GM12878 (cell line): ENCODE data around the gene DTNBP1. TPM values are rescaled to one million over a fixed set of nuclear protein-coding genes. Genes with fewer than 3 reads are reported as not detected.

ENCODE experiments used
- ATAC-seq: fragments of 200-7000 bp; cut with Tn5 transposase; 3 replicates; pipeline ENCODE4 v1.9.1; 2020; ENCODE audit warnings: mild to moderate bottlenecking, moderate library complexity
- BruUV-seq: library from RNA; stranded (reverse); fragments of 400-500 nt; replicated peaks from 2 replicates; lab custom pipeline; 2021; lab: Mats Ljungman, UMichigan
- CTCF ChIA-PET: fragments of 300-600 bp; sonication (Branson Sonifier 250); formaldehyde crosslinking; extraction: SDS; loops from one replicate; lab custom pipeline; 2021; ENCODE audit warnings: inconsistent platforms; lab: Yijun Ruan, JAX
- POLR2A ChIA-PET: fragments of 350-600 bp; formaldehyde crosslinking; extraction: SDS; loops from one replicate; lab custom pipeline; 2021; ENCODE audit warnings: inconsistent platforms; lab: Charles Lee
- RAD21 ChIA-PET: fragments of 300-600 bp; sonication (Branson Sonifier 250); formaldehyde crosslinking; loops from one replicate; lab custom pipeline; 2023; ENCODE audit warnings: antibody characterized with exemption; ENCODE audit not compliant: unreplicated experiment; lab: Charles Lee
- SMC1A ChIA-PET: fragments of 300-600 bp; sonication (Branson Sonifier 250); formaldehyde crosslinking; loops from one replicate; lab custom pipeline; 2023; ENCODE audit not compliant: unreplicated experiment, uncharacterized antibody; lab: Charles Lee
- DNase-seq: peaks from one replicate; pipeline ENCODE4 v3.0.0-alpha.2; 2011; ENCODE audit warnings: low read depth, low spot score
- FAIRE-seq: peaks from 3 replicates; lab custom pipeline; 2011; peaks lifted over from hg19 to GRCh38; lab: Jason Lieb, UNC
- H2AFZ ChIP-seq: 2 replicates; pipeline ENCODE4 v1.6.0; 2011; ENCODE audit warnings: low read depth, low read length, control low read depth; ENCODE audit not compliant: control insufficient read depth
- H3K27ac ChIP-seq: 2 replicates; pipeline ENCODE4 v1.5.1; 2011; ENCODE audit warnings: control low read depth; ENCODE audit not compliant: control insufficient read depth, insufficient read depth
- H3K27me3 ChIP-seq, 2 experiments: replicated peaks in 1 of 2; 2 replicates each; pipeline versions ENCODE4 v1.6.0 to v1.6.1; 2011; ENCODE audit warnings: low read length in 1 of 2; ENCODE audit not compliant: control insufficient read depth in 2 of 2, insufficient read depth in 2 of 2
- H3K36me3 ChIP-seq, 2 experiments: 2 replicates each; pipeline ENCODE4 v1.5.1; 2011; ENCODE audit warnings: low read length in 1 of 2; ENCODE audit not compliant: control insufficient read depth in 2 of 2, insufficient read depth in 2 of 2
- H3K4me1 ChIP-seq: 2 replicates; pipeline ENCODE4 v1.6.1; 2011; ENCODE audit warnings: mild to moderate bottlenecking, low read length, moderate library complexity, mixed read lengths; ENCODE audit not compliant: control insufficient read depth, insufficient read depth
- H3K4me2 ChIP-seq: 2 replicates; pipeline ENCODE4 v1.6.0; 2011; ENCODE audit warnings: control low read depth; ENCODE audit not compliant: control insufficient read depth, insufficient read depth
- H3K4me3 ChIP-seq: fragments of 200-600 bp; sonication (generic); 2 replicates; pipeline ENCODE4 v1.5.1; 2016
- H3K79me2 ChIP-seq: 2 replicates; pipeline ENCODE4 v1.6.0; 2011; ENCODE audit warnings: low read length; ENCODE audit not compliant: control insufficient read depth, insufficient read depth
- H3K9ac ChIP-seq: 2 replicates; pipeline ENCODE4 v1.8.0; 2011; ENCODE audit warnings: low read length, control low read depth, mixed read lengths; ENCODE audit not compliant: control insufficient read depth, insufficient read depth
- H3K9me3 ChIP-seq: replicated peaks from 3 replicates; pipeline ENCODE4 v1.5.1; 2011; ENCODE audit warnings: mild to moderate bottlenecking, low read length; ENCODE audit not compliant: control insufficient read depth, insufficient read depth
- H4K20me1 ChIP-seq: 2 replicates; pipeline ENCODE4 v1.6.0; 2011; ENCODE audit not compliant: control insufficient read depth, insufficient read depth
- ASH2L ChIP-seq: fragments of 300-600, 200-600 bp; sonication (generic); IDR thresholded peaks from 2 replicates; pipeline ENCODE4 v1.6.1; 2017; ENCODE audit warnings: low read depth, mild to moderate bottlenecking, borderline replicate concordance
- ATF7 ChIP-seq: fragments of 450-650 bp; IDR thresholded peaks from 2 replicates; pipeline ENCODE4 v1.6.1; 2016; ENCODE audit warnings: low read depth, mild to moderate bottlenecking
- BCL3 ChIP-seq: IDR thresholded peaks from 2 replicates; pipeline ENCODE4 v1.6.1; 2011; ENCODE audit warnings: borderline replicate concordance, low read depth, mild to moderate bottlenecking, moderate library complexity, low read length; ENCODE audit not compliant: insufficient read depth, poor library complexity, severe bottlenecking
- CBX3 ChIP-seq: fragments of 200-600 bp; sonication (generic); IDR thresholded peaks from 2 replicates; pipeline ENCODE4 v1.6.1; 2016; ENCODE audit warnings: low read depth, borderline replicate concordance
- ELK1 ChIP-seq: IDR thresholded peaks from 2 replicates; pipeline ENCODE4 v1.6.1; 2012; ENCODE audit warnings: low read depth, low read length, improper control_type of control experiment
- ESRRA ChIP-seq: IDR thresholded peaks from 2 replicates; pipeline ENCODE4 v1.6.1; 2012; ENCODE audit warnings: mild to moderate bottlenecking, low read length, improper control_type of control experiment
- HDAC2 ChIP-seq: fragments of 200-600 bp; sonication (generic); IDR thresholded peaks from 2 replicates; pipeline ENCODE4 v1.6.1; 2017
- JUND ChIP-seq: IDR thresholded peaks from 2 replicates; pipeline ENCODE4 v1.6.1; 2012; ENCODE audit warnings: low read depth, mild to moderate bottlenecking, low read length, improper control_type of control experiment, moderate library complexity
- NFYB ChIP-seq: IDR thresholded peaks from 2 replicates; pipeline ENCODE4 v1.6.1; 2011; ENCODE audit warnings: low read depth, mild to moderate bottlenecking, low read length, improper control_type of control experiment, moderate library complexity; ENCODE audit not compliant: insufficient read depth
- NKRF ChIP-seq: fragments of 450-650 bp; conservative IDR thresholded peaks from 2 replicates; pipeline ENCODE4 v1.6.1; 2017; ENCODE audit warnings: mild to moderate bottlenecking, moderate library complexity
- POLR2AphosphoS5 ChIP-seq: IDR thresholded peaks from 2 replicates; pipeline ENCODE4 v1.6.1; 2011; ENCODE audit warnings: mild to moderate bottlenecking, low read length, inconsistent platforms
- SREBF1 ChIP-seq: IDR thresholded peaks from 2 replicates; pipeline ENCODE4 v1.6.1; 2012; ENCODE audit warnings: mild to moderate bottlenecking, low read length
- SUZ12 ChIP-seq: fragments of 200-600 bp; sonication (generic); IDR thresholded peaks from one replicate; pipeline ENCODE4 v1.6.1; 2018; ENCODE audit warnings: antibody characterized with exemption, mild to moderate bottlenecking; ENCODE audit not compliant: unreplicated experiment
- YBX1 ChIP-seq: fragments of 450-650 bp; IDR thresholded peaks from 2 replicates; pipeline ENCODE4 v1.6.1; 2016; ENCODE audit warnings: antibody characterized with exemption
- ZNF687 ChIP-seq: fragments of 450-650 bp; IDR thresholded peaks from 2 replicates; pipeline ENCODE4 v1.6.1; 2017; ENCODE audit warnings: mild to moderate bottlenecking, moderate library complexity
- ZZZ3 ChIP-seq: IDR thresholded peaks from 2 replicates; pipeline ENCODE4 v1.6.1; 2011; ENCODE audit warnings: low read depth; ENCODE audit not compliant: control insufficient read depth, insufficient read length
- WGBS: methylation state at CpG from one replicate; pipeline ENCODE4 v1.1.6; 2016; ENCODE audit warnings: low lambda C conversion rate; ENCODE audit not compliant: insufficient replicate concordance, insufficient coverage; ENCODE audit errors: missing lambda C conversion rate; 5-methylcytosine and 5-hydroxymethylcytosine counted together
- in situ Hi-C: fragments of 300-500 bp; cut with MboI; formaldehyde crosslinking; loops from 9 replicates; pipeline ENCODE4 v1.14.3; 2018; ENCODE audit warnings: mixed read lengths
- intact Hi-C: fragments of 100-400 bp; cut with micrococcal nuclease; formaldehyde crosslinking; loops from one replicate; pipeline ENCODE4 v1.14.2; 2022; ENCODE audit not compliant: unreplicated experiment
- polyA plus RNA-seq, 11 experiments: library from polyadenylated mRNA; depleted of rRNA in 4 of 11; unstranded in 6 of 11; stranded (reverse) in 5 of 11; fragments of >200 nt; fragmentation: Nextera tagmentation in 4 of 11; fragmentation: Illumina TruSeq in 1 of 11; extraction: Ambion mirVana in 4 of 11; extraction: Trizol in 1 of 11; gene quantifications; 1 replicate in 1 of 11; 2 replicates in 10 of 11; pipeline versions ENCODE4 v1.2.1 to v1.2.3, GENCODE V29; 2011 to 2016; ENCODE audit warnings: inconsistent platforms in 2 of 11, missing spikeins in 2 of 11, low read depth in 1 of 11
- total RNA-seq, 4 experiments: library from RNA; depleted of rRNA in 3 of 4; stranded (reverse); fragments of >200 nt in 3 of 4; fragmentation: Illumina TruSeq in 1 of 4; extraction: Trizol in 1 of 4; gene quantifications; 2 replicates each; pipeline versions ENCODE4 v1.2.1 to v1.2.3, GENCODE V29; 2013 to 2021

Gene DTNBP1
- total and polyA plus RNA-seq, 10 of the 15 experiments (the other 5 are each of a cell fraction or from before 2014, with no cell fraction given) = 7.1 to 40.3 (median 20.1) TPM

- H4K20me1 ChIP-seq = no peaks in the 10 kb centered on the region
- no peak for FAIRE-seq
- peaks cover 7% of the 10 kb centered on the region for H3K4me1 ChIP-seq
- no peak overlapping the region for H3K9ac ChIP-seq
- 96% methylated on average over 4 of the region's 4 CpGs for WGBS
- SMC1A ChIA-PET = interaction anchor here (0.5 to 1.8 kb wide), 3 partner anchors 12 to 1391 kb away, joined by 3 to 4 read pairs (median 4); no protein-coding TSS in a partner anchor
- no TSS peak for BruUV-seq
- in situ Hi-C loops (no loop called here), intact Hi-C loops (no loop called here)
- no peaks in the 10 kb centered on the region; the same call in 1 of the 2 replicates for H3K79me2 ChIP-seq
- H2AFZ ChIP-seq = no peak overlapping the region
- no peaks in the 10 kb centered on the region for H3K27me3 ChIP-seq
- peaks cover 0 to 3% of the 10 kb centered on the region in 2 experiments; a peak in 3 of 4 replicates for H3K36me3 ChIP-seq
- H3K27ac ChIP-seq = no peak overlapping the region
- no peak overlapping the region for H3K4me3 ChIP-seq
- ATAC-seq = no peak
- POLR2A ChIA-PET = no interaction called here
- RAD21 ChIA-PET = no interaction called here
- CTCF ChIA-PET = no interaction called here
- no peak overlapping the region for H3K4me2 ChIP-seq
- DNase-seq = no peak
- no peaks in the 10 kb centered on the region for H3K9me3 ChIP-seq
- TF ChIP-seq HDAC2 (no peak), ASH2L (no peak), ELK1 (no peak), ATF7 (no peak), ESRRA (no peak), ZZZ3 (no peak), NFYB (no peak), SREBF1 (no peak), BCL3 (no peak), YBX1 (no peak), POLR2AphosphoS5 (no peak), CBX3 (no peak), JUND (no peak), NKRF (no peak), SUZ12 (no peak), ZNF687 (no peak)
Measured at GRCh38 chr6:15553736-15554294, 109.0 kb downstream of the DTNBP1 start.
